K562 (cell line): ENCODE results near the gene SLC9A7. TPM values are rescaled to one million over a fixed set of nuclear protein-coding genes. Genes with fewer than 3 reads are reported as not detected.

Experiments used
- ATAC-seq: fragments of 200-7000 bp; cut with Tn5 transposase; 3 replicates; pipeline ENCODE4 v1.9.1; 2020; ENCODE audit warnings: moderate library complexity
- BruUV-seq: library from RNA; stranded (reverse); fragments of 400-500 nt; replicated peaks from 2 replicates; lab custom pipeline; 2021; lab: Mats Ljungman, UMichigan
- CTCF ChIA-PET: fragments of 300-600 bp; formaldehyde crosslinking; extraction: SDS; loops from one replicate; lab custom pipeline; 2021; ENCODE audit warnings: low intra/inter-chr PET ratio; lab: Yijun Ruan, JAX
- POLR2A ChIA-PET: fragments of 300-600, 350-650 bp; sonication (Branson Sonifier 250); formaldehyde crosslinking; extraction: SDS; loops from one replicate; lab custom pipeline; 2021; ENCODE audit warnings: antibody characterized with exemption, inconsistent platforms; lab: Yijun Ruan, JAX
- DNase-seq, 4 experiments: peaks; one replicate each; pipeline versions ENCODE4 v3.0.0 to v3.0.0-alpha.2; 2011 to 2018; ENCODE audit warnings: low spot score in 3 of 4, mixed read lengths in 3 of 4; ENCODE audit errors: extremely low read depth in 1 of 4
- FAIRE-seq: peaks from 2 replicates; lab custom pipeline; 2011; peaks lifted over from hg19 to GRCh38; lab: Jason Lieb, UNC
- H2AFZ ChIP-seq: 2 replicates; pipeline ENCODE4 v1.6.0; 2011; ENCODE audit warnings: low read depth, low read length, control low read depth, inconsistent platforms
- H3K27ac ChIP-seq: fragments of 200-600 bp; 3 replicates; pipeline ENCODE4 v1.8.0; 2011; ENCODE audit warnings: low read depth, mild to moderate bottlenecking, control low read depth, inconsistent platforms, low read length, moderate library complexity, mixed read lengths; ENCODE audit errors: extremely low read depth
- H3K27me3 ChIP-seq, 2 experiments: fragments of 300-600 bp in 1 of 2; 2 replicates in 1 of 2; 3 replicates in 1 of 2; pipeline versions ENCODE4 v1.6.0 to v1.8.0; 2011; ENCODE audit warnings: inconsistent platforms in 2 of 2, low read length in 2 of 2, mild to moderate bottlenecking in 1 of 2, mixed read lengths in 1 of 2, moderate library complexity in 1 of 2; ENCODE audit not compliant: control insufficient read depth in 2 of 2, insufficient read depth in 2 of 2
- H3K36me3 ChIP-seq: fragments of 300-600 bp; 3 replicates; pipeline ENCODE4 v1.8.0; 2011; ENCODE audit warnings: mild to moderate bottlenecking, low read length, inconsistent platforms; ENCODE audit not compliant: control insufficient read depth, insufficient read depth
- H3K4me1 ChIP-seq, 2 experiments: fragments of 200-600 bp in 1 of 2; replicated peaks in 1 of 2; 2 replicates in 1 of 2; 3 replicates in 1 of 2; pipeline versions ENCODE4 v1.5.1 to v1.8.0; 2011; ENCODE audit warnings: inconsistent platforms in 2 of 2, low read length in 2 of 2, mild to moderate bottlenecking in 1 of 2, mixed read lengths in 1 of 2, moderate library complexity in 1 of 2; ENCODE audit not compliant: control insufficient read depth in 2 of 2, insufficient read depth in 2 of 2
- H3K4me2 ChIP-seq: 2 replicates; pipeline ENCODE4 v1.6.1; 2011; ENCODE audit warnings: low read length, control low read depth, inconsistent platforms, mixed read lengths; ENCODE audit not compliant: insufficient read depth
- H3K4me3 ChIP-seq: fragments of 200-600 bp; sonication (generic), shearing (Covaris generic); 2 replicates; pipeline ENCODE4 v1.5.1; 2016; ENCODE audit warnings: control low read depth, inconsistent platforms
- H3K79me2 ChIP-seq: fragments of 200-600 bp; 3 replicates; pipeline ENCODE4 v1.8.0; 2011; ENCODE audit warnings: low read length, inconsistent platforms; ENCODE audit not compliant: control insufficient read depth, insufficient read depth
- H3K9ac ChIP-seq, 2 experiments: 2 replicates each; pipeline versions ENCODE4 v1.6.0 to v1.6.1; 2011; ENCODE audit warnings: low read depth in 2 of 2, low read length in 2 of 2, control low read depth in 1 of 2, inconsistent platforms in 1 of 2, mild to moderate bottlenecking in 1 of 2, mixed read lengths in 1 of 2; ENCODE audit not compliant: insufficient read depth in 1 of 2
- H3K9me1 ChIP-seq: one replicate; pipeline ENCODE4 v1.6.0; 2011; ENCODE audit warnings: inconsistent platforms, mild to moderate bottlenecking, low read length, moderate library complexity; ENCODE audit not compliant: control insufficient read depth, insufficient read depth
- H3K9me3 ChIP-seq: replicated peaks from 2 replicates; pipeline ENCODE4 v1.5.1; 2011; ENCODE audit warnings: low read depth, low read length, inconsistent platforms; ENCODE audit not compliant: control insufficient read depth, insufficient read depth
- H4K20me1 ChIP-seq: replicated peaks from 2 replicates; pipeline ENCODE4 v1.6.1; 2011; ENCODE audit warnings: low read length, inconsistent platforms, mixed read lengths; ENCODE audit not compliant: control insufficient read depth, insufficient read depth
- CHD2 ChIP-seq: IDR thresholded peaks from 2 replicates; pipeline ENCODE4 v1.6.1; 2011; ENCODE audit warnings: low read depth, low read length
- PPARD ChIP-seq: fragments of 250-450 bp; sonication (Bioruptor Pico); IDR thresholded peaks from 2 replicates; pipeline ENCODE4 v1.8.0; 2022; ENCODE audit warnings: inconsistent platforms, mild to moderate bottlenecking, moderate library complexity
- PYGO2 ChIP-seq: fragments of 450-650 bp; IDR thresholded peaks from 2 replicates; pipeline ENCODE4 v1.6.1; 2016; ENCODE audit warnings: mild to moderate bottlenecking, missing genetic modification characterization, moderate library complexity, missing compliant biosample characterization
- SPI1 ChIP-seq: IDR thresholded peaks from 2 replicates; pipeline ENCODE4 v1.6.1; 2011; ENCODE audit warnings: low read depth, low read length, control low read depth, borderline replicate concordance
- SRSF1 ChIP-seq: fragments of 200-400 bp; formaldehyde crosslinking; IDR thresholded peaks from 2 replicates; pipeline ENCODE4 v1.6.1; 2017; ENCODE audit warnings: mild to moderate bottlenecking, low read depth, low read length, moderate library complexity
- TCF7L2 ChIP-seq: fragments of 150-350 bp; IDR thresholded peaks from 2 replicates; pipeline ENCODE4 v1.6.1; 2016; ENCODE audit warnings: low read depth, mild to moderate bottlenecking, low read length, moderate library complexity
- ZNF740 ChIP-seq, 3 experiments: fragments of 200-800 bp in 1 of 3; sonication (Bioruptor generic) in 1 of 3; sonication (generic) in 1 of 3; formaldehyde crosslinking in 1 of 3; IDR thresholded peaks; 2 replicates each; pipeline versions ENCODE4 v1.6.1 to v1.8.0; 2016 to 2022; ENCODE audit warnings: mild to moderate bottlenecking in 2 of 3, missing compliant biosample characterization in 2 of 3, missing genetic modification characterization in 2 of 3, missing genetic modification reagents in 1 of 3
- WGBS: fragments of 100-300 bp; shearing (Covaris generic); methylation state at CpG from one replicate; pipeline ENCODE4 v1.1.6; 2016; ENCODE audit warnings: low coverage, mixed read lengths; ENCODE audit not compliant: insufficient coverage; ENCODE audit errors: missing lambda C conversion rate; 5-methylcytosine and 5-hydroxymethylcytosine counted together
- in situ Hi-C: fragments of 300-500 bp; cut with MboI; formaldehyde crosslinking; loops from 4 replicates; pipeline ENCODE4 v1.15.0; 2018; ENCODE audit warnings: inconsistent platforms, mixed read lengths
- intact Hi-C: fragments of 100-400 bp; cut with micrococcal nuclease; formaldehyde crosslinking; loops from 2 replicates; pipeline ENCODE4 v1.14.2; 2022
- polyA plus RNA-seq, 8 experiments: library from polyadenylated mRNA; depleted of rRNA in 4 of 8; stranded (reverse) in 5 of 8; unstranded in 3 of 8; fragments of >200 nt; fragmentation: Nextera tagmentation in 2 of 8; fragmentation: Illumina TruSeq in 1 of 8; extraction: Ambion mirVana in 2 of 8; extraction: Trizol in 1 of 8; gene quantifications; 2 replicates each; pipeline versions ENCODE4 v1.2.1 to v1.2.3, GENCODE V29; 2011 to 2014; ENCODE audit warnings: inconsistent platforms in 1 of 8, missing spikeins in 1 of 8
- total RNA-seq, 7 experiments: library from RNA; depleted of rRNA in 6 of 7; stranded (reverse); fragments of >200 nt in 6 of 7; fragmentation: Illumina TruSeq in 2 of 7; extraction: Trizol in 2 of 7; gene quantifications; 2 replicates each; pipeline versions ENCODE4 v1.2.1 to v1.2.3, GENCODE V29; 2011 to 2021; ENCODE audit warnings: low replicate concordance in 1 of 7

SLC9A7 gene
- total and polyA plus RNA-seq, 9 of the 15 experiments (the other 6 are each of a cell fraction or from before 2014, with no cell fraction given): 0.04 to 0.13 (median 0.09) TPM; not detected in 5

GRCh38 chrX:46627062-46627461, 131.9 kb downstream of the SLC9A7 start (continued):
- TF ChIP-seq SRSF1 (no peak), PPARD (CRISPR knock-in tag) (no peak), ZNF740 (CRISPR knock-in tag; IDR thresholded peaks at IDR 0.05) (no peak), ZNF740 (tag; IDR thresholded peaks at IDR 0.05) (no peak)

GRCh38 chrX:46626566-46626965, 132.4 kb downstream of the SLC9A7 start:
- TF ChIP-seq SPI1 (0 out of 2 replicates have a peak, but pooled peaks have one; percentile 16), CHD2 (peak; percentile 34; the same call in 1 of the 2 replicates), TCF7L2 (no peak), PYGO2 (tag) (no peak)
- intact Hi-C loops: no loop called here
- Histone ChIP-seq H4K20me1 (no peaks in the 10 kb centered on the region), H3K9me1 (no peaks in the 10 kb centered on the region), H3K36me3 (no peaks in the 10 kb centered on the region), H3K4me2 (no peak overlapping the region), H3K27me3 (peaks cover 0 to 6% of the 10 kb centered on the region in 2 experiments; a peak in 1 of 5 replicates), H3K27ac (no peak overlapping the region), H2AFZ (no peak overlapping the region), H3K9ac (no peak overlapping the region), H3K79me2 (no peaks in the 10 kb centered on the region), H3K9me3 (no peaks in the 10 kb centered on the region), H3K4me1 (no peaks in the 10 kb centered on the region), H3K4me3 (no peak overlapping the region)
- in situ Hi-C loops: no loop called here
- DNase-seq (no peak), ATAC-seq (no peak), FAIRE-seq (no peak)
- POLR2A ChIA-PET: no interaction called here
- CTCF ChIA-PET: no interaction called here
- no TSS peak for BruUV-seq
- WGBS: 3% methylated on average over 5 of the region's 7 CpGs
